Fibroblast of skin of right biceps (primary cell): ENCODE measurements around the gene RALGAPA2.

Source experiments
- DNase-seq: peaks from one replicate; pipeline ENCODE4 v3.0.0-alpha.2; 2013

The RALGAPA2 gene

DNA sequence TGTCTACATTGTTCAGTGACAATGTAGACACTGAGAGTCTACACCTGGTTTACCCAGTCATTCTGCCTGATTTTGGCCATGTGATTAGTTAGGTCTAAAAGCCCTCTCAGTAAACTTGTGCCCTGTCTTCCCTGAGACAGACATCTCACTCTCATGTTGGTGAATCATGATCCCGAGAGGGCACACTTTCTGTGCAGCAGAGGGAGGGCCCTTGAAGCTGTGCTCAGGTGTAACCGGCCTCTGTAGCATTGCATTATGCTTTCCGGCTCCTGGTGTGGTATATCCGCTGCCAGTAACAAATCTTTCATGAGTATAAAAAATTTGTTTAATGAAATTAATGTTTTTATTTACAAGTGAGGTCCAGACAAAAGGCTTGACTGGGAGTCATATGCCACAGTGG is 85.0 kb downstream of the RALGAPA2 start:
- DNase-seq, result no peak

DNA sequence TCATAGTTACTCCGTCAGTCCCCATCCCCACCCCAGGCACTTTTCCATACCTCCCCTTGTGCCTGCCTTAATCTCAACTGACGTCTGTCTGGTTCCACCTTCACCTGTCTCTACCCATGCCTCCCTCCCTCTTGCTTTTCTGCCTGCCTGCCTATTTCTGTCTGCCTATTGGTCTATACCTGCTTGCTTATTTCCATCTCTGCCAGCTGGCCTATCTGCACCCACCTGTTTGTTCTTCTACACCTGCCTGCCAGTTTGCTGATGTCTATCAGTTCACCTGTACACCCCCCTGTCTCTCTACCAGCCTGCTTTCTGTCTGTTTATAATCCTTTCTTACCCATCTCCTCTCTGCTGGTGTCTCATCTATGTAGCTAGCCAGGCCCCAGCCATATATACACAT is 87.5 kb downstream of the RALGAPA2 start:
- no peak for DNase-seq

DNA sequence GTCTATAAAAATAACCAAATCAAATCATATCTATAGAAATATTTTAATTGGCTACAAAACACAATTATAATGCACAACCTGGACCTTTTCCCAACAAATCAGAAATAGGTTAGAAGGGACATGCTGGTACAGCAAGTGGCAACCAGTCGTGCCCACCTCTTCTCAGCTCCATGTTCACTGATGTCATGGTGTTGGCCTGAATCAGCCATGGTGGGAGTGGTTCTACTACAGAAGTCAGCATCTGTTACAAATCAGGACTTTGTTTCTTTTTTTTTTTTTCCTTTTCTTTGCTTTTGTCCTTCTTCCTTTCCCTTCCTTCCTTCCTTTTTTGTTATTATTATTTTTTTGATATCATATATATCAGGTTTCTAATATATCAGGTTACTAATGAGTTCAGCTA is 91.2 kb downstream of the RALGAPA2 start:
- no peak for DNase-seq

DNA sequence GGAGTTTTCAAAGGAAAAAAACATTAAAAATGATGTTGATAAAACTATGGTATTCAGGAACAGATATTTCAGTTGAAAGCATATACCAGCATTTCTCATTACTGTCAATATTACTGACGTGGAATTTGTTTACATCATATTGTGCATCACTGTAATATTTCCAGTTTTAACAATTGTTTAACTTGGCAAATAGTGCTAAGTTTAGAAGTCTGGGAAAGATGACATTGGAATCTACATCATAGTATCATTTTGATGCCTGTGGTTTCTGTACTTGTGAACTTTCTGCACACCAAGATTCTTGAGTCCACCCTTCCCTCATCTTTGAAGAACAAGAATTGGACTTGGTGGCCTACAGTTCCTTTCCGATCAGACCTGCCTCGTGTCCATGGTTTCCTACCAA is 98.1 kb downstream of the RALGAPA2 start:
- peak; percentile 18 for DNase-seq

DNA sequence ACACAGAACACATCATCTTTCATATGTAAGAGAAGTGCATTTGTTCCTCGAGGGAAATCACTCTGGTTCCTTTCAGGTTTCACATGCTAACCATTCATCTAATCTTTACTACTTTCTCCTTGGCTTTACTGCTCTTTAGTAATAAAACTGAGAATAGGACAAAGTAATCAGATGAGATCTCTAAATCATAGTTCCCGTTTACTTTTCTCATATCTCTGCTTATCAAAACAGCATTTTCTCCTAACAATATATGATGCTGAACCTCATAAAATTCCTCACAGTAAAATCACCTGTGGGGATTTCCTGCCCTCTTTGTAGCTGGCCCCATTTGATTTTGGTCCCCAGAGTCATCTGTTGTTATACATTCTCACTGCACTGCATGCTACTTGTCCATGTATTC is 100.2 kb downstream of the RALGAPA2 start:
- no peak for DNase-seq

DNA sequence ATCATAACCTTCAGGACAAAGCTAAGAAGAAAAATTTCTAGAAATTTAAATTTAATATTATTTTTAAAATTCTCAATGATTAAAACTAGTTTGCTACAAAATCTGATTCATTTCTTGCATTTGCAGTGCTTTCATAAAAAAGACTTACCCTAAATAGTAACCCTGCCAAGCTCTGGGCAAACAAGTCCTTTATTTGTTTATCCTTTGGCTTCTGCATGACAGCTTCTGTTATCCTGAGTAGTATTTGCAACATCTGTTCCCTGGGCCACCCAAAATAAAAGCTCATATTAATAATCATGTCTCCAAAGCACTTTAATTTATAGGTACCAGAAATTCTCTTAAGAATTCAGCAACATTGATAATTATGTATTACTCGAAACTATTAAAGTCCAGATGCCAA is 101.3 kb downstream of the RALGAPA2 start:
- no peak for DNase-seq

DNA sequence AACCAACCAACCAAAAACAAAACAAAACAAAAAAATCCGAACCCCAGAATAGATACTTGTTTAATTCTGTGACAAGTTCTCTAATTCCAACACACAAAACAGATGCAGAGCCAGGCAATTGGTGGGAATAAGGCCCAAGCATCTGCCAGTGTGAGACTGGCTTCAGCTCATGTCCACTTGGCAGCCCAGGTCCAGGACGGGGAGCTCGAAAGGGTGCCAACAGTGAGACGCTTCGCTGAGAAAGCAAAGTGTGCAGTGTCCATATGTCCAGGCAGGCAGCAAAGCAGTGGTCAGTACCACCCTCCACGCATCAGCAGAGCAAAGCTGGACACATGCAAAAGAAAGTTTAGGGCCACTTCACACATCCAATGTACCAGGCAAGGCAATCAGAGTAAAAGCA is 102.9 kb downstream of the RALGAPA2 start:
- no peak for DNase-seq

DNA sequence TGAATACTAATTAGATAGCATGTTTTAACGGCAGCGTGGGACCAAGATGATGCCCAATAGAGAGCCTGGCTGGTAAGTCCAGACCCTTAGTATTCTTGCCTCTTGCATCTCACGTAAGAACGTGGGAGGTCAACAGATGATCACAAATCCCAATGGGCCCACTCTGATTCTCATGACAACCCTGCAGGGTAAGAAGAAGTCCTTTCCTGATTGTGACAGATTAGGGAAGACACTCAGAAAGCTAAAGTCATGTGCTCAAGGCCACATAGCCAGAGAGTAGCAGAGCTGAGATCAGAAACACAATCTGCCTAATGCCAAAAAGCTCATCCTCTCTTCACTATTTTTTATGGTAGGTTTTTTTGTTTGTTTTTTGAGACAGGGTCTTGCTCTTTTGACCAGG is 103.8 kb downstream of the RALGAPA2 start:
- no peak for DNase-seq

DNA sequence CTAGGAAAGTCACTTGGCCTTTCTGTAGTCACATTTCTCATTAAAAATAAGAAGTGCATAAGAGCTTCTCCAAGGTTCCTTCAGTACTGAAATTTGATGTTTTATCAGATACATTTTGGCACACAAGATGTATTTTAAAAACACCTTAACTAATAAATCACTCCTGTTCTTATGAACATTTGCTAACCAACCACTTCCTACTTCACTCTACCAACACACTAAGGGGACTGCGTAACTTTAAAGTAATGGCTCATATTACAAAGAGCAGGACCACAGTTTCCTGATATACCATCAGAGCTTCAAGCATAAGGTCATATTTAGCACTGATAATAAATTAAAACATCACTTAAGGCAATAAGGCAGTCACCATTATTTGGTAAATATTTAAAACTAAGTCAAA is 104.4 kb downstream of the RALGAPA2 start:
- no peak for DNase-seq

DNA sequence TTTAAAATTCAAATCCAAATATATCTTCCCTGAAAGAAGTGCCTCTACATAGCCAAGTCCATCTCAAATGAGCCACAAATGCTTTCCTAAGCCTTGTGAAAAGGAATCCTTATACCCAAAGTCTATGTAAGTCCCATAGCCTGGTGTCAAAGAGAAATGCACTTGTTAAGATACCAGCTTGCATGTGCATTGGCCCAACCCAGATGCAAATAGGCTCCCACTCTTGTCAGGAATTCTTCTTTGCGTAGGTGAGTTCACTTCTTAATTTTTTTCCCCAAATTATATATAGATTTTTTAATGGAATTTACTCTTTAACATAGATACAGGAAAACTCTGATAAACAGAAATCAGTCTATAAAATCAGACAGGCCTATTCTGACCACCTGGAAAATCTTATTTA is 105.6 kb downstream of the RALGAPA2 start:
- no peak for DNase-seq

DNA sequence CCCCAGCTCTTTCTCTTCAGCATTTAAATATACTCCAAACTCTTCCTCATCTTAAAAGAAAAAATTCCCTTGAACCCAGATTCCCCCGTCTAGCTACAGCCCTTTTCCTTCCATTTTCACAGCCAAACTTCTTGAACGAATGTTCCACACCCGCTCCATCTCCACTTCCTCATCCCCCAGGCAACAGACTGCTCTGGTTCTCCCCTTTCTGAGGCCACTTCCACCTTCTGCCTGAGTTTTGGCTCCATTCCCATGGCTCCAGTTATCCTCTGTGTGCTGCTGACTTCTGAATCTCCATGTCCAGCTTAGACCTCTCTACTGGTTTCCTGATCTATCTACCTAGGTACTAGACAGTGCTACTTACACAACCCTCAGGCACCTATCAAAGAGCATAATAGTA is 106.4 kb downstream of the RALGAPA2 start:
- DNase-seq, result no peak

DNA sequence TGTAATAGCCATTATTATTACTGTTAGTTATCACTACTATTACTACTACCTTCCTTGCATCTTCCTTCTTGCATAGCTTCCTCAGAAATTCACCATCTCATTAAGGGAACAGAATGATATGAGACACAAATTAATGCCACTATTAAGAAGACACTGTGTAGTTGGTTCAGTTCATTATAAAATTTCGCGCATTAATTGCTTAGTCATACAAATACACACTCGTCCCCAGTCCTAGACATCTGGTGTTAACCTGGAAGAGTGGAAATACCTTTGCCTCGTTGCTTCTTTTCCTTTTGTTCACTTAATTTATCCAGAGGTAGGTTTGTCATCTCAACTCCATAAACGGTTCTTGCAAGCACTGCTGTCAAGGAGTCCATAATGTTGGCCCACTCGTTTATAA is 107.5 kb downstream of the RALGAPA2 start:
- DNase-seq, result no peak

DNA sequence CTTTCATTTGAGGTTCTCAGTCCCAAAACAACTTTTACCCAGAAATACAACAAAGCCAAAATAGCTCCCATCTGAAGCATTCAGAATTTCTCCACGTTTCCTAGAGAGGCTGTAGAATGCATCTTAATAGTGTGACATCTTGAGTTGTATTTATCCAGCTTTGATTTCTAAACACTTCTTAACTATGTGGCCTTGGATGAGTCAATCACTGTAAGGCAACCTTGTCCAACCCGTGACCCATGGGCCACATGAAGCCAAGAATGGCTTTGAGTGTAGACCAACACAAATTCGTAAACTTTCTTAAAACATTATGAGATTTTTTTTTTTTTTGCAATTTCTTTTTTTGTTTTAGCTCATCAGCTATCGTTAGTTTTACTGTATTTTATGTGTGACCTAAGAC is 108.1 kb downstream of the RALGAPA2 start:
- no peak for DNase-seq

DNA sequence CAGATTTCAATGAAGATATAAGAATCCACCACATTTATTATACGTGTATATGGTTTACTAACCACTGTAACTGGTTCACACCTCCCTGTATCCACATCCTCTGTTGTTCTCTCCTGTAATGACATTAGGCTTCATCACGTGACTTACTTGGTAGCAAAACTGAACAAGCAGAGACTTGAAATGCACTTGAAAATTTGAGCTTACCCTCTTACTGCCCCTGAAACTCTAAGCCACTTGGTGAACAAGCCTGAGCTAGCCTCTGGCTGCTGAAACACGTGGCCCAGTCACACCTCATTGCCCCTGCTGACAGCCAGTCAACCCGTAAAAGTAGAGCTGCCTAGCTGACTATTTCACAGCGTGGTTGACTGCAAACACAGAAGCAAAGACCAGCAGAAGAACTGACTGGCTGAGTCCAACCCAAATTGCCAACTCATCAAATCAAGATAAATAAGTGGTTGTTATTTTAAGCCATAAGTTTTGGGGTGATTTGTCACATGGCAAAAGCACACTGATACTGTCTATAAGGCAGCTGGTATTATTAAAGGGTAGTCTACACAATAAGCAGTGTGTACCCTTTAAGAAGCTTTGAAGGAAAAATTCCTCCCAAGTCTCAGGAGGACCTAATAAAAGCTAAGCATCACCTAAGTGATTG is 109.0 kb downstream of the RALGAPA2 start:
- no peak for DNase-seq

DNA sequence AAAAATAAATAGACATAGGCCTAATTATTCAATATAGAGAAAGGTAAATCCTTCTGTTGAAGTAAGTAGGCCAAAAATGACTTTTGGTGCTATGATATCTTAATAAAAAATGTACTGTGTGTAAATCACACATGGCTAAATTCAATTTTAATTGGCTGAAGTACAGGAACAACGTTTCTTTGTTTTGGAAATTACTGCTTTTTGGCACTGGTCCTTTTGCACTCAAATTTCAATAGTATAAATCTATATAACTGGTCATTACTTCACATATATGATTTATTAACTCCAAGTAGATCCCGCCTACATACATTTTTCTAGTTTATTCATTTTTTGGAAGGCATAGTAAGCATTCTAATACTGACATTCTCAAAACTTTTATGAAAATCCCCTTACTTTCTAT is 114.5 kb downstream of the RALGAPA2 start:
- DNase-seq, result no peak

DNA sequence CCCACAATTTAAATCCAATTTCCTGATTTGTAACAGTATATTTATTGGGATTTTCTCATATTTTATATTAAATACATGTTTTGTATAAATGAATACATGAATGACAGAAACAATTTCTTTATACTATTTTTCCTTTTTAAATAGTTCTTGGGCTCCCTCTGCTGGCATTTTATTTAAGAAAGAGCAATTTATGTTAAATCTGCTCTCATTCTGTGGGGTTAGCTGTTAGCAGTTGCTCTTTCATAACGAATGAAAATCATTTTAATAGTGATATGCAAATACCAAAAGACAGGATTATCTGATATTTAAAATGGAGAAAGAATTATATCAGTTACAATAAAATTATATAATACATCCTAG is 118.3 kb downstream of the RALGAPA2 start:
- DNase-seq, result peak; percentile 18

DNA sequence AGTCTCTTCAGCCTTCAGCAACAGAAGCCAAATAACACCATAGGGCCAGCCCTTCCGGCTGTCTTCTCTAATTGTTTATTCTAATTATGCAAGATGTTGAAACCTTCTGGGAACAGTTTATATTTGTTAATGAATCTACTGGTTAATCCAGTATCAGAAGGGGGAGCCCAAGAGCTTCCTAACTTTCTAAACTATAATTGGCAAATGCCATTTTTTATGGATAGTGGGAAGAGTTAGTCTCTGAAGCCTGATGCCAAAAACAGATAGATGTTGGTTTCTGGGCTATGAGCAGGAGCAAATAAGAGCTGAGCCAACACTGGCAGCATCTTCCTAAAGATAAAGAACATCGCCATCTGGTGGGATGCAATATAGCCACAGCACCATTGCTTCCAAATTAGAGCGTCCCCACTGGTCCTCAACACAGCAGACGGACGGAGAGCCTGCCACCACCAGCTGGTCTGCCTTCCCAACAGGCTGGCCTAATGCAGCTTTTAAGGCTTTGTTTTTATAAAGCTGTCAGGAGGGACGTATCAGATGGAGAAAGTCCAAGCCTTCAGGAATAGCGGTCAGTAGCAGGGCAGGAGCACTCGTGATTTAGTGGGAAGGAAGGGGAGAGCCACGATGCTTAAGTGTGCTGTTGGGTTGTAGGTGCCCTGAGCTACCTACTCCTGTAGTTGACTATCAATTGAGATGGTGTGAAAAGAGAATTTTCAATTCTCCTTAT is 118.8 kb downstream of the RALGAPA2 start:
- peak; percentile 46 for DNase-seq

DNA sequence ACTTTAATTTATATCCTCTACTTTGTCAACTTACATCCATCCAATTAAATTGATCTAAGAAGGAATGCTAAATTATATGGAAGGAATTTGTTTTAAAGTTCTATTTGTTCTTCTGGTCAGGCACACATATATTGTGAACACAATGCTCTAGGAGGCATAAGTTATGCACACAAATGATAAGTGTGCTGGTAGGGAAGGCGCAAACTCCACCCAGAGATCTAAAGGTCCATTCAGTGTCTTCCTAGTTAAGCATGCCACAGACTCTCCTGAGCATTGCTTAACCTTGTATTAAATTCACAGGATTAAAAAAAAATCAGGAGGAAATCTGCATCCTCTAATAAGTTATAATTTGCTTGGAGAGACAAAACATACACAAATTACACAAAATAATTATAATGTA is 127.3 kb downstream of the RALGAPA2 start:
- no peak for DNase-seq

DNA sequence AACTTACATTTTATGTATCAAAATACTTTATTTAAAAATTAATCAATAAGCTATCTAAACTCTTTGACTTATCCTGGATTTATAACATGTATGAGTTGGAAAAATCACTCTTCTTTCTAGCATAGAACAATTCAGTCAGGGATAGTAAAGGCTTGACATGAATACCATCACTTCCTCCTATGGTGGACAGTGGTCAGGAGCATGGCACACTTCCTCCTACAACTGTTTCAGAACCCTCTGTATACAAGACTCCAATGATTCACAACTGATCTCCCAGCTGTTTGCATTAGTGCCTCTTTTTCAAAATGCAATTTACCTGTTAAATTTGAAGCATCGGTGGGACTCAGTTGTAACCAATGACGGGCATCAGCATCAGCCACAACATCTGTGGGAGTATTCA is 129.7 kb downstream of the RALGAPA2 start:
- DNase-seq, result no peak

DNA sequence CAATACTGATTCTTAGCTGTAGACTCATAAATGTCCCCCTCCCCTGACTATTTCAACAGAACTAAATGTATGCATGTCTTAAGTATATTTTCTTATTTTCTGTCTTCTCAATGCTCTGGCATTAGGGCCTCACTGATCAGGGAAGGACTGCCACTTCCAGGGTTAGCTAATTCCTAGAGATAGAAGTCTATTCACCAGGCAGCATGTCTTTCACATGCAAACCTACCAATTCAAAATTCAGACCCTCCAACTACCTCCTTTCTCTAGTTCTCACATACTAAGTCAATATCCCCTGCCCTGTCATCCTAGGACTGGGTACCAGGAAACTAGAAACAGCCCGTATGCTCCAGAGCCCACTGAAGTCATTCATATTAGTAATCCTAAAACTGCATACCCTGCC is 132.3 kb downstream of the RALGAPA2 start:
- no peak for DNase-seq

DNA sequence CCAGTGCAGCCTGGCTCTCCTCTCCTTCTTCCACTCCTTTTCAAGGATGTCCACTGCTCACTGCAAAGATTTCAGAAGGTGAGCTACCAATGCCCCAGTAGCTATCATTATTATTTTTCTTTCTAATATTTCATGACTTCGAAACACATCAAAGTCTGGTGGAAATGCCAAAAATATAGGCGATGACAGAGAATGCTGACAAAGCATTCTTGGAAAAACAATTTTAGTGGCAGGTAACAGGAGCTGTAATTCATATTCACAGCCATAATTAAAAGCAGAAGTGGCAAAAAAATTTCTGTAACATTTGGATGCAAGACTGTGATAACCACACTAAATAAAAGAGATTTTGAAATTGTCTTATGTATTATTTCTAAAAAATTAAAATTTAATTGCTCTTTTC is 133.6 kb downstream of the RALGAPA2 start:
- DNase-seq, result no peak

DNA sequence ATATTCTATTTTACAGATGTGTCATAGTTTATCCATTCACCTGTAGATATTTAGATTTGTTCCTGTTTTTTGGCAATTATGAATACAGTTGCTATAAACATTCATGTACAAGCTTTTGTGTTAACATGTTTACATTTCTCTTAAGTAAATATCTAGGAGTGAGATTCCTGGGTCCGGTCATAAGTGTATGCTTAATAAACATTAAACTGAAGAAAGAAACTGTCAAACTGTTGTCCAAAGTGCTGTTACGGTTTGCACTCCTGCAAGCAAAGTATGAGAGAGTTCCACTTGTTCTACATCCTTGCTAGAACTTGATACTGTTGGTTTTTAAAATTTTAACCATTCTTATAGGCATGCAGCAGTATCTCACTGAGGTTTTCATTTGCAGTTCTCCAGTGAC is 138.6 kb downstream of the RALGAPA2 start:
- no peak for DNase-seq

DNA sequence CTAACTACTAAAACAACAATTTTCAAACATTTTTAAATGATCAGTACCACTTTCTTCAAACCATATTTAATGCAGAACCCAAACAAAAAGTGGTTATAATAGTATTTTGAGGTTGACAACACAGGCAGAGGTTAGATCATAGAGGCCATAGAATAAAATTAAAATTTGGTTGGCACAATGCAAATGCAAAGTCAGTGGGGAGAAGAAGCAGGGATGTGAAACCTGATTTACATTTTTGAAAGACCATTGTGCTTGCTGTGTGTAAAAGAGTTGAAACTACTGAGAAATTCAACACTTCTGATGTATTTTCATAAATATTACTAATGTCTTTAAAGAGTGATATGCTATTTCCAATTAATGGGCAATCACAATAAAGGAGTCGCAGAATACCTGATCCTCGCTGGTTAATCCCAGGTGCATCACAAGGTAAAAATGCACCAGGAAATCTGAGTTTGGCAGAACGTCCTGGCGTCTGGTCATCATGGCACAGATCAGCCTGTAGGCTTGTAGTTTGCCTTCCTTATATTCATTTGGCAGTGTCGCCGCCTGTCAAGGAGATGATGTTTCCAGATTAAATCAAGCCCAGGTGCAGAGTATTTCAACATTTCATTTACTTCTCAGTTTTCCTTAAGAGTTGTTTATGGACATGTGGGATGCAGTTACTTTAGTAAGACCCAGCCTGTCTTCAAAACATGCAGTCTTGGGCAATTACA is 141.2 kb downstream of the RALGAPA2 start:
- no peak for DNase-seq

DNA sequence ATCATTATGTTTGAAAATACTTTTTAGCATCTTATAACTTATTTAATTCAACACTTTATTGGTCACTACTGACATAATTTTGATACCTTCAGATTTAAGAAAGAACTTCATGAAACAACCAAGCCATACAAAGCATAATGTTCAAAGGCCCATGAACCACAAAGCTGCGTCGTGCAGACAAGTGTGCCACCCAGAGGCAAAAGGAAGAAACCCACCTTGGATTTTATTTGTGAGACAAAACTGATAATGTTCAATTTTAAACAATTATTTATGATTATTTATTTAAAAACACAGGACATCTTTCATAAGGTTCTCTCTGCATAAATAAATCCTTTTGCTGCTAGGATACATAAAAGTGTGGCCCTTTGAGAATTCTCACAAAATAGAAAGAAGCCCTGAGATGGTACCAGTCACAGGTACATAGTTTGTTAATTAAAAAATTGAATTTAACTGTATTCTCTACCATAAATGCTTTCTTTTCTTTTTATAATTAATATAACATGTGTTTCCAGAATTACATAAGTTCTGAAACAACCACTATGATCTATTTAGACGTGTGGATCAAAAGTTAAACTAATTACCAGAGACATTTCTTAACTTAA is 143.7 kb downstream of the RALGAPA2 start:
- peak; percentile 40 for DNase-seq
